ENCODE results near the gene ALDH1L1. TPM values are rescaled to one million over a fixed set of nuclear protein-coding genes. Genes with fewer than 3 reads are reported as not detected.

Gene ALDH1L1
- total and polyA plus RNA-seq, 8 donors, result 1.4 to 17.4 (median 5.2) TPM

DNA sequence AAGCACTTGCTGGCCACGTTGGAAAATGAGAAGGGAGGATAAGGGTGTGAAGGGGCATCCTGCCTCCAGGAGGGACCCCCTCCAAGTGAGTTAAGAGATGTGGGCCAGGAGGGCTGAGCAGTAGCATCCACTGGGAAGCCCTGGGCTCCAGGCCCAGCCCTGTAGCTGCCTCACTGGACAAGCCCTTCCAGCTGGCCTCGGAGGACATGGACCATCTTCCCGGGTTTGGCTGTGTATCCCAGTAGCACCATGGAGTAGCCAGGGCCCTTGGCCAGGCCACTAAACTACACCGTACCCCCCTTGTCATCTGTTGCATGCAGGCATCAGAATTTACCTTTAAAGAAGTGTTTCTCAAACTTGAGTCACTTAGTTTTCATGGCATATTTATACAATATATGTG lies 29.4 kb upstream of the ALDH1L1 start:
- 69 to 84% (median 82%) methylated on average over 4 of the region's 4 CpGs for WGBS, 5 donors
- H3K27me3 ChIP-seq, result peaks cover 0 to 40% (median 26%) of the 10 kb centered on the region in 3 donors
- no peak overlapping the region for H3K27ac ChIP-seq
- H3K9me3 ChIP-seq, result no peaks in the 10 kb centered on the region
- peaks cover 18 to 28% (median 22%) of the 10 kb centered on the region in 4 donors for H3K4me1 ChIP-seq
- no peaks in the 10 kb centered on the region for H3K36me3 ChIP-seq
- H3K4me3 ChIP-seq, result no peak overlapping the region
- intact Hi-C loops (cut with DNase I; ENCODE audit: low total_unique reads), result no loop called here
- no peak for DNase-seq
- TF ChIP-seq, protein P1, sequence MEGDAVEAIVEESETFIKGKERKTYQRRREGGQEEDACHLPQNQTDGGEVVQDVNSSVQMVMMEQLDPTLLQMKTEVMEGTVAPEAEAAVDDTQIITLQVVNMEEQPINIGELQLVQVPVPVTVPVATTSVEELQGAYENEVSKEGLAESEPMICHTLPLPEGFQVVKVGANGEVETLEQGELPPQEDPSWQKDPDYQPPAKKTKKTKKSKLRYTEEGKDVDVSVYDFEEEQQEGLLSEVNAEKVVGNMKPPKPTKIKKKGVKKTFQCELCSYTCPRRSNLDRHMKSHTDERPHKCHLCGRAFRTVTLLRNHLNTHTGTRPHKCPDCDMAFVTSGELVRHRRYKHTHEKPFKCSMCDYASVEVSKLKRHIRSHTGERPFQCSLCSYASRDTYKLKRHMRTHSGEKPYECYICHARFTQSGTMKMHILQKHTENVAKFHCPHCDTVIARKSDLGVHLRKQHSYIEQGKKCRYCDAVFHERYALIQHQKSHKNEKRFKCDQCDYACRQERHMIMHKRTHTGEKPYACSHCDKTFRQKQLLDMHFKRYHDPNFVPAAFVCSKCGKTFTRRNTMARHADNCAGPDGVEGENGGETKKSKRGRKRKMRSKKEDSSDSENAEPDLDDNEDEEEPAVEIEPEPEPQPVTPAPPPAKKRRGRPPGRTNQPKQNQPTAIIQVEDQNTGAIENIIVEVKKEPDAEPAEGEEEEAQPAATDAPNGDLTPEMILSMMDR (IDR thresholded peaks at IDR 0.05), result no peak
- TF ChIP-seq POLR2AphosphoS5 (IDR thresholded peaks at IDR 0.05), result no peak
- no peak for TF ChIP-seq EP300 (IDR thresholded peaks at IDR 0.05)
- no peak for TF ChIP-seq POLR2A (IDR thresholded peaks at IDR 0.05)

DNA sequence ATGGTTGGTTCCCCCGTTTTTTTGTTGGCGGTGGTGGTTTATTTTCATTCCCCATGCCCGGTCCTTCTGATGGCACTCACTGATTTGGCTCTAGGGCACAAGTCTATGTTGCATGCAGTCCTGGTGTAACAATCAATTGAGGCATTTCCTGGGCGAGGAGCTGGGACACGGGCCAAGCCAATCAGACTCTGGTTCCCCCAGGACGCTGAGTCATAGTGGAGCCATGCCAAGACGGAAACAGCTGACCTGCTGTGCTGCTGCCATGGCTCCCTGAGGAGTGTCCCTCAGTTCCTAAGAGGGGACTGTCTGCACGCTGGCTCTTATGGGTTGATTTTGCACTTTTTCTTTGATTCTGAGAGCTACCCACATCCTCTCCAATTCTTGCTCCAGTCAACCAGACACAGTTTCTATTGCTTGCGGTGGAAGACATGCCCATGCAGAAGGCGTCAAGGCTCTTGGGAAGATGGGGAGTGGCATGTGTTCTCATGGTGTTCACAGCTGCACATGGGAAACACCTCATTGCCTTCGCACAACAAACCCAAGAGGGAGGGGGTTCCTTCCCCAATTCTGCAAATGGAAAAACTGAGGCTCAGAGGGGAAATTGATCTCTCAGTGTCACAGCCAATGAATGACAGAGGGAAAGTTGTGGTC lies 28.3 kb upstream of the ALDH1L1 start:
- peaks cover 14 to 24% (median 19%) of the 10 kb centered on the region in 4 donors for H3K4me1 ChIP-seq
- no peaks in the 10 kb centered on the region for H3K9me3 ChIP-seq
- intact Hi-C loops (cut with DNase I; ENCODE audit: low total_unique reads), result no loop called here
- no peaks in the 10 kb centered on the region for H3K36me3 ChIP-seq
- TF ChIP-seq POLR2AphosphoS5 (IDR thresholded peaks at IDR 0.05) (peak in 1 of 3 donors; percentile 74), POLR2A (IDR thresholded peaks at IDR 0.05) (no peak), EP300 (IDR thresholded peaks at IDR 0.05) (no peak)
- DNase-seq, result peak; percentile 80 to 84
- H3K4me3 ChIP-seq, result no peak overlapping the region
- 48 to 54% (median 51%) methylated on average over 11 of the region's 11 CpGs for WGBS, 5 donors
- no peak overlapping the region for H3K27ac ChIP-seq
- peaks cover 0 to 29% (median 16%) of the 10 kb centered on the region in 3 donors for H3K27me3 ChIP-seq

DNA sequence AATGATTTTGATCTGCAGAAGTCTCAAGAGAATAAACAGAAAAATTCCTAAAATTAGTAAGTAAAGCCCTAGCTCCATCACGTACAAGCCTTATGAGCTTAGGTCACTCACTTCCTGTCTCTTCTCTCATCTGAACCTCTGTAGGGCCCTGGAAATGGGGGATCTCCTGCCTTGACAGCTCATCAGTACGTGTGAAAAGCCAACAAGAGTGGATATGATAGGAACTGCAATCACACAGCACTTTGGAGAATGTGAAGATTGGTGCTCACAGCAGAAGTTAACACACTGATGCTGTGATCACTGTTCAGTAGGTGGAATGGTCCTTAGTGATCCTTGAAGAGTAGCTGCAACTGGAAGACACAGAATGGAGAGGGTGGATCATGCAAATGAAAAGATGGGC lies 27.8 kb upstream of the ALDH1L1 start:
- intact Hi-C loops (cut with DNase I; ENCODE audit: low total_unique reads), result no loop called here
- H3K27ac ChIP-seq, result no peak overlapping the region
- H3K27me3 ChIP-seq, result peaks cover 0 to 26% (median 11%) of the 10 kb centered on the region in 3 donors
- no peaks in the 10 kb centered on the region for H3K36me3 ChIP-seq
- TF ChIP-seq, protein P1 (IDR thresholded peaks at IDR 0.05), result no peak
- no peak for TF ChIP-seq POLR2AphosphoS5 (IDR thresholded peaks at IDR 0.05)
- H3K4me3 ChIP-seq, result no peak overlapping the region
- peaks cover 9 to 18% (median 14%) of the 10 kb centered on the region in 4 donors for H3K4me1 ChIP-seq
- no peak for DNase-seq
- no peaks in the 10 kb centered on the region for H3K9me3 ChIP-seq
- 55 to 75% (median 72%) methylated on average over 2 of the region's 2 CpGs for WGBS, 5 donors

DNA sequence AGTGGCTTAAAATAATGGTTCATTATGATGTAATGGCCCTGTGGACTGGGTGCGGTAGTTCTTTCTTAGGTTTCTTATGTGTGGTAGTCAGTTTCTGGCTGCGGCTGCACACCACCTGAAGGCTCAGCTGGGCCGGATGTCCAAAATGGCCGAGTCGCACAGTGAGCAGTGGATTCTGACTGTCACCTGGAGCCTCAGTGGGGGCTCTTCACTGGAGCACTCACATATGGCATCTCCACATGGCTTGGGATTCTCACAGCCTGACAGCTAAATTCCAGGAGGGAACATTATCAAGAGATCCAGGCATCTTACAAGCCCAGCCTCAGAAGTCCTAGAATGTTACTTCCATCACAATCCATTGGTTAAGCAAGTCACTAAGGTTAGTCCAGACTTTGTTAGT lies 26.8 kb upstream of the ALDH1L1 start:
- H3K27me3 ChIP-seq, result peaks cover 0 to 19% (median 2%) of the 10 kb centered on the region in 3 donors
- no peaks in the 10 kb centered on the region for H3K9me3 ChIP-seq
- no peak for DNase-seq
- WGBS, 5 donors, result 84 to 100% (median 95%) methylated on average over 5 of the region's 5 CpGs
- TF ChIP-seq EP300 (IDR thresholded peaks at IDR 0.05) (no peak), POLR2A (IDR thresholded peaks at IDR 0.05) (no peak), POLR2AphosphoS5 (IDR thresholded peaks at IDR 0.05) (no peak)
- TF ChIP-seq, protein P1 (IDR thresholded peaks at IDR 0.05), result no peak
- H3K4me3 ChIP-seq, result no peak overlapping the region
- intact Hi-C loops (cut with DNase I; ENCODE audit: low total_unique reads), result no loop called here
- no peaks in the 10 kb centered on the region for H3K36me3 ChIP-seq
- H3K27ac ChIP-seq, result no peak overlapping the region
- H3K4me1 ChIP-seq, result peaks cover 0 to 10% (median 8%) of the 10 kb centered on the region in 4 donors

Measured in stomach (tissue), 9 donors.